Ureter (tissue), 1 donor: ENCODE measurements around the gene ALDH3B2. TPM values are rescaled to one million over a fixed set of nuclear protein-coding genes. Genes with fewer than 3 reads are reported as not detected.
"Not testable (repeated sequence)": the region's sequence is repeated elsewhere in the genome, so short reads cannot be mapped to it uniquely, and the experiment has no call there.

ENCODE experiments used
- DNase-seq: peaks from one replicate; pipeline ENCODE4 v3.0.0-alpha.2; 2020; ENCODE audit warnings: low spot score
- total RNA-seq: library from RNA; stranded (reverse); gene quantifications from one replicate; pipeline ENCODE4 v1.2.4, GENCODE V29; 2023
- donor health status: DM: yes; HTN: yes; CAD: no.

The ALDH3B2 gene
- total RNA-seq, 1 donor from 2014 or later = 85.9 TPM

- DNase-seq = not testable (repeated sequence)
These were observed 11.4 kb upstream of the ALDH3B2 start for GRCh38 chr11:67685641-67686332.

GRCh38 chr11:67682126-67683034 lies 8.0 kb upstream of the ALDH3B2 start:
- peak; percentile 49 for DNase-seq

- DNase-seq = peak; percentile 13
These were observed 6.5 kb upstream of the ALDH3B2 start for GRCh38 chr11:67680696-67681470.

GRCh38 chr11:67675058-67675747 lies 780 bp upstream of the ALDH3B2 start:
- DNase-seq = peak; percentile 34

GRCh38 chr11:67673902-67674301 lies 521 bp downstream of the ALDH3B2 start:
- no peak for DNase-seq

GRCh38 chr11:67673358-67673757 lies 1.1 kb downstream of the ALDH3B2 start:
- peak; percentile 36 for DNase-seq

- DNase-seq = peak; percentile 38
These were observed 3.3 kb downstream of the ALDH3B2 start for GRCh38 chr11:67671211-67671520.

- peak; percentile 39 for DNase-seq
These were observed 3.9 kb downstream of the ALDH3B2 start for GRCh38 chr11:67670316-67671210.

GRCh38 chr11:67668192-67668551 lies 6.3 kb downstream of the ALDH3B2 start:
- peak; percentile 37 for DNase-seq

GRCh38 chr11:67667490-67668191 lies 6.8 kb downstream of the ALDH3B2 start:
- DNase-seq = peak; percentile 38

GRCh38 chr11:67666676-67667489 lies 7.5 kb downstream of the ALDH3B2 start:
- DNase-seq = no peak

GRCh38 chr11:67666303-67666645 lies 8.1 kb downstream of the ALDH3B2 start:
- DNase-seq = no peak

GRCh38 chr11:67665541-67666302 lies 8.7 kb downstream of the ALDH3B2 start:
- no peak for DNase-seq

- DNase-seq = no peak
These were observed 9.5 kb downstream of the ALDH3B2 start for GRCh38 chr11:67664696-67665540.

- DNase-seq = no peak
These were observed 10.2 kb downstream of the ALDH3B2 start for GRCh38 chr11:67664213-67664585.

GRCh38 chr11:67663532-67664212 lies 10.8 kb downstream of the ALDH3B2 start:
- DNase-seq = no peak
